ENCODE data around the gene NAALADL2.

NAALADL2 gene

GRCh38 chr3:175336406-175337133 is 477.4 kb downstream of the NAALADL2 start:
- no peak overlapping the region for H3K4me2 ChIP-seq (ENCODE audit: low read depth, low read length, poor library complexity, severe bottlenecking)
- no peaks in the 10 kb centered on the region for H3F3A ChIP-seq (ENCODE audit: insufficient read depth)
- H3K27ac ChIP-seq (ENCODE audit: low read depth, low read length), result no peak overlapping the region
- no peaks in the 10 kb centered on the region for H3K36me3 ChIP-seq (ENCODE audit: low read length)
- TF ChIP-seq CTCF (IDR thresholded peaks at IDR 0.05; ENCODE audit: insufficient read depth, low read length, poor library complexity, severe bottlenecking), result no peak
- no peak for TF ChIP-seq EZH2phosphoT487 (conservative IDR thresholded peaks at IDR 0.05; ENCODE audit: low read length)
- no peak overlapping the region for H2AFZ ChIP-seq (ENCODE audit: low read depth, low read length, severe bottlenecking)
- H3K27me3 ChIP-seq (ENCODE audit: low read length), result no peaks in the 10 kb centered on the region
- no peak overlapping the region for H3K4me3 ChIP-seq (ENCODE audit: insufficient read depth, low read length, poor library complexity, severe bottlenecking)
- H3K79me2 ChIP-seq (ENCODE audit: insufficient read depth, low read length), result no peaks in the 10 kb centered on the region
- H4K20me1 ChIP-seq (ENCODE audit: low read depth, low read length), result no peaks in the 10 kb centered on the region
- no peaks in the 10 kb centered on the region for H3K9me2 ChIP-seq (replicated peaks; ENCODE audit: insufficient read depth, low read length)
- no peaks in the 10 kb centered on the region for H3K9me3 ChIP-seq (ENCODE audit: insufficient read depth, low read length)
- H3K9ac ChIP-seq (ENCODE audit: low read length), result no peak overlapping the region

- no peaks in the 10 kb centered on the region for H3F3A ChIP-seq (ENCODE audit: insufficient read depth)
- no peaks in the 10 kb centered on the region for H3K36me3 ChIP-seq (ENCODE audit: low read length)
- H3K9me3 ChIP-seq (ENCODE audit: insufficient read depth, low read length), result no peaks in the 10 kb centered on the region
- no peaks in the 10 kb centered on the region for H3K9me2 ChIP-seq (replicated peaks; ENCODE audit: insufficient read depth, low read length)
- H3K27me3 ChIP-seq (ENCODE audit: low read length), result no peaks in the 10 kb centered on the region
- H3K4me2 ChIP-seq (ENCODE audit: low read depth, low read length, poor library complexity, severe bottlenecking), result no peak overlapping the region
- H3K4me3 ChIP-seq (ENCODE audit: insufficient read depth, low read length, poor library complexity, severe bottlenecking), result no peak overlapping the region
- H4K20me1 ChIP-seq (ENCODE audit: low read depth, low read length), result no peaks in the 10 kb centered on the region
- H2AFZ ChIP-seq (ENCODE audit: low read depth, low read length, severe bottlenecking), result no peak overlapping the region
- TF ChIP-seq CTCF (IDR thresholded peaks at IDR 0.05; ENCODE audit: insufficient read depth, low read length, poor library complexity, severe bottlenecking) (no peak), EZH2phosphoT487 (conservative IDR thresholded peaks at IDR 0.05; ENCODE audit: low read length) (no peak)
- H3K79me2 ChIP-seq (ENCODE audit: insufficient read depth, low read length), result no peaks in the 10 kb centered on the region
- no peak overlapping the region for H3K9ac ChIP-seq (ENCODE audit: low read length)
- H3K27ac ChIP-seq (ENCODE audit: low read depth, low read length), result no peak overlapping the region
These were observed 478.5 kb downstream of the NAALADL2 start for GRCh38 chr3:175337631-175338030.

GRCh38 chr3:175338775-175339535 is 479.8 kb downstream of the NAALADL2 start:
- Histone ChIP-seq H3K9ac (ENCODE audit: low read length) (no peak overlapping the region), H4K20me1 (ENCODE audit: low read depth, low read length) (no peaks in the 10 kb centered on the region), H3K36me3 (ENCODE audit: low read length) (no peaks in the 10 kb centered on the region), H2AFZ (ENCODE audit: low read depth, low read length, severe bottlenecking) (no peak overlapping the region), H3K27ac (ENCODE audit: low read depth, low read length) (no peak overlapping the region), H3K9me3 (ENCODE audit: insufficient read depth, low read length) (no peaks in the 10 kb centered on the region), H3K27me3 (ENCODE audit: low read length) (no peaks in the 10 kb centered on the region), H3K9me2 (replicated peaks; ENCODE audit: insufficient read depth, low read length) (no peaks in the 10 kb centered on the region), H3F3A (ENCODE audit: insufficient read depth) (no peaks in the 10 kb centered on the region), H3K79me2 (ENCODE audit: insufficient read depth, low read length) (no peaks in the 10 kb centered on the region), H3K4me3 (ENCODE audit: insufficient read depth, low read length, poor library complexity, severe bottlenecking) (no peak overlapping the region), H3K4me2 (ENCODE audit: low read depth, low read length, poor library complexity, severe bottlenecking) (no peak overlapping the region)
- TF ChIP-seq CTCF (IDR thresholded peaks at IDR 0.05; ENCODE audit: insufficient read depth, low read length, poor library complexity, severe bottlenecking), result no peak
- no peak for TF ChIP-seq EZH2phosphoT487 (conservative IDR thresholded peaks at IDR 0.05; ENCODE audit: low read length)
